NCI-H1092 treated with DMSO at 0.1 percent for 48 hours (cell line): ENCODE data around the gene ZNF316.
"Not testable (repeated sequence)": the region's sequence is repeated elsewhere in the genome, so short reads cannot be mapped to it uniquely, and the experiment has no call there.

ENCODE experiments used
- DNase-seq: peaks from one replicate; lab custom pipeline; 2025; lab: John Stamatoyannopoulos, UW

The ZNF316 gene

GRCh38 chr7:6621195-6622133 lies 15.7 kb upstream of the ZNF316 start:
- no peak for DNase-seq

GRCh38 chr7:6622134-6622710 lies 14.9 kb upstream of the ZNF316 start:
- DNase-seq, result no peak

- no peak for DNase-seq
Observed at GRCh38 chr7:6623589-6624245, 13.4 kb upstream of the ZNF316 start.

GRCh38 chr7:6624246-6624611 lies 12.9 kb upstream of the ZNF316 start:
- DNase-seq, result no peak

GRCh38 chr7:6628045-6628444 lies 9.1 kb upstream of the ZNF316 start:
- DNase-seq, result peak; percentile 48

GRCh38 chr7:6630007-6630849 lies 6.9 kb upstream of the ZNF316 start:
- DNase-seq, result no peak

- no peak for DNase-seq
Observed at GRCh38 chr7:6631605-6632004, 5.5 kb upstream of the ZNF316 start.

GRCh38 chr7:6634021-6634420 lies 3.1 kb upstream of the ZNF316 start:
- DNase-seq, result no peak

GRCh38 chr7:6634971-6635370 lies 2.1 kb upstream of the ZNF316 start:
- DNase-seq, result not testable (repeated sequence)

GRCh38 chr7:6637544-6638229 lies 569 bp downstream of the ZNF316 start:
- peak; percentile 37 for DNase-seq

GRCh38 chr7:6639032-6639431 lies 1.9 kb downstream of the ZNF316 start:
- no peak for DNase-seq

GRCh38 chr7:6639627-6640026 lies 2.5 kb downstream of the ZNF316 start:
- no peak for DNase-seq

- DNase-seq, result no peak
Observed at GRCh38 chr7:6640246-6640721, 3.2 kb downstream of the ZNF316 start.

GRCh38 chr7:6641305-6642035 lies 4.4 kb downstream of the ZNF316 start:
- DNase-seq, result no peak

GRCh38 chr7:6642239-6642839 lies 5.2 kb downstream of the ZNF316 start:
- no peak for DNase-seq

GRCh38 chr7:6642861-6643640 lies 5.9 kb downstream of the ZNF316 start:
- DNase-seq, result no peak

GRCh38 chr7:6643915-6644625 lies 7.0 kb downstream of the ZNF316 start:
- DNase-seq, result no peak

GRCh38 chr7:6644728-6645127 lies 7.6 kb downstream of the ZNF316 start:
- no peak for DNase-seq

- no peak for DNase-seq
Observed at GRCh38 chr7:6646465-6646864, 9.3 kb downstream of the ZNF316 start.
